GM19467 (cell line): Measurements from ENCODE around the gene ZNF273.
A peak's percentile ranks its signal among the peaks of the same experiment; 100 is the strongest.
"Not testable (repeated sequence)": the region's sequence is repeated elsewhere in the genome, so short reads cannot be mapped to it uniquely, and the experiment has no call there.

ENCODE experiments used
- ATAC-seq: cut with Tn5 transposase; IDR thresholded peaks from one replicate; pipeline ENCODE4 v1.9.1; 2021; ENCODE audit warnings: mild to moderate bottlenecking, moderate library complexity; ENCODE audit not compliant: unreplicated experiment

Gene ZNF273

DNA sequence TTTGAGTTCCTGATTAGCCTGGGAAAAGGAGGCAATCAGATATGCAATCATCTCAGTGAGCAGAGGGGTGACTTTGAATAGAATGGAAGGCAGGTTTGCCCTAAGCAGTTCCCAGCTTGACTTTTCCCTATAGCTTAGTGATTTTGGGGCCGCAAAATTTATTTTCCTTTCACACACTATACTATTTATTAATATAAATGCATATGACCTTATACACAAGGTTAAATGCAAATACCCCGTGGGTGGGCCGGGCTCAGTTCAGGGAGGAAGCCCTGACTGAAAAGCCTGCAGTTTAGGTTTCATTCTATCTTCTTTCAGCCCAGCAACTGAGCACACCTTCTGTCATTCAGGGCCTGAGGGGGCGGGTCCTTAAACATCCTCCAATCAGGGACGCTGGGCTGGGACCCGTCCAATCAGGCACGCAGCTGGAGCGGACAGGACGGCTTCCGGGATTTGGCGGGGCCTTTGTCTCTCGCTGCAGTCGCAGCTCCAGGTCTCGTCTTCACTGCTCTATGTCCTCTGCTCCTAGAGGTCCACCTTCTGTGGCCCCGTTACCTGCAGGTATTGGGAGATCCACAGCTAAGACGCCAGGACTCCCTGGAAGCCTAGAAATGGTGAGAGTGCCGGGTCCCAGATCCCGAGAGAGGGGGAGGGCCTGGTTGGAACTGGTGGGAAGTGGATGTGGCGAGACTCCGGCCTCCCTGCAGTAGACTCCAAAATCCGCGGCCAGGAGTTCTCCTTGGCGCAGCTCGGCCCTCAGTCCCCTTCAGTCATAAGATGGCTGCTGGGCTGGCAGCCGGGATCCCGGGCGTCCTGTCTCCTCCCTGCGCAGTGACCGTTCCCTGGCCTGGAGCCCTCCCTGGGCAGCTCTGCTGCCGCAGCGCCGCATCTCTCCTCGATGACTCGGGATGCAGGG, at the start of gene ZNF273:
TSS of gene ZNF273 (plus strand) at position 468 of the 916 bp plus-strand sequence. CDS start at position 513, 45 bp downstream.
- peak; percentile 100 for ATAC-seq

- ATAC-seq: no peak
Measured at GRCh38 chr7:64853679-64854078, 49.4 kb upstream of the ZNF273 start.

DNA sequence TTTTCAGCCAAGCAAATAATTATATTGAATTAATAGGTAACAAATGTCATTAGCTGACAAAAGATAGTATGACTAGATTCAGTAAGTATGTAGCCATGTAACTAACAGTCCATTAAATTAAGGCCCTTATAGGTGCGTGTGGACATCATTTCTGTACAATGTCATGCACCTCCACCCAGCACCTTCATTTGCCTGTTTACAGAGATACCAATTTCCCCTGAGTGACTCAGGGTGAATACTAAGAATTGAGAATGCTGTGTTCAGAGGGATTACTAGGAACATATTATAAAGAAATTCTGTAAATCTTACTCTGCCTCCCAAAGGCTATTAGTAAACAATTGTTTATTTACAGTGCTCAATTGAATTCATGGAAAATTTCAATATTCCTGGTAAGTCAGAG, 48.1 kb upstream of the ZNF273 start:
- ATAC-seq: no peak

- no peak for ATAC-seq
Measured at GRCh38 chr7:64863021-64863420, 40.1 kb upstream of the ZNF273 start.

DNA sequence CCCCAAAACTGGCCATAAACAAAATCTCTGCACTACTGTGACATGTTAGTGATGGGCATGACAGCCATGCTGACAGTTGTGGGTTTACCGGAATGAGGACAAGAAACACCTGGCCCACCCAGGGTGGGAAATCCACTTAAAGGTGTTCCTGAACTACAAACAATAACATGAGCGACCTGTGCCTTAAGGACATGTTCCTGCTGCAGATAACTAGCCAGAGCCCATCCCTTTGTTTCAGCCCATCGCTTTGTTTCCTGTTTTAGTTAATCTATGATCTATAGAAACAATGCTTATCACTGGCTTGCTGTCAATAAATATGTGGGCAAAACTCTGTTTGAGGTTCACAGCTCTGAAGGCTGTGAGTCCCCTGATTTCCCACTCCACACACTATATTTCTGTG, 39.5 kb upstream of the ZNF273 start:
- ATAC-seq: not testable (repeated sequence)

- no peak for ATAC-seq
Measured at GRCh38 chr7:64863969-64864368, 39.1 kb upstream of the ZNF273 start.

- no peak for ATAC-seq
Measured at GRCh38 chr7:64867863-64868440, 35.1 kb upstream of the ZNF273 start.

DNA sequence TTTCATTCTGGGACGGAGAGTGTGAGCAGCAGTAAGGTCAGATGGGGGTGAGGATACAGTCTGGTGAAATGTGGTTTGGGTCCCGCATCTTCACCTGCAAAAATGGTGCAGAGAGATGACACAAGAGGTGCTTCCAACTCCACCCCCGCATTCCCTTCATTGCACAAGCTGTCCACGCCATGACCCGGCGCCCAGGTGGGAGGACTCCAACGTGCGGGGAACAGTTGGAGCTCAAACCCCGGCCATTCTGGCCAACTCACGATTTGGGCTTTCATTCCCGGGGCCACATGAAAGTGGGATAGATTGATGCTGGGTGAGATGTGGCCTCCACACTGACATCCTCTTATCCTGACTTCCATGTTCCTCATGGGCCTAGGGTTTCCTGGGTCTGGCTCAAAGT, 34.6 kb upstream of the ZNF273 start:
- no peak for ATAC-seq

- ATAC-seq: no peak
Measured at GRCh38 chr7:64869121-64869725, 33.9 kb upstream of the ZNF273 start.

DNA sequence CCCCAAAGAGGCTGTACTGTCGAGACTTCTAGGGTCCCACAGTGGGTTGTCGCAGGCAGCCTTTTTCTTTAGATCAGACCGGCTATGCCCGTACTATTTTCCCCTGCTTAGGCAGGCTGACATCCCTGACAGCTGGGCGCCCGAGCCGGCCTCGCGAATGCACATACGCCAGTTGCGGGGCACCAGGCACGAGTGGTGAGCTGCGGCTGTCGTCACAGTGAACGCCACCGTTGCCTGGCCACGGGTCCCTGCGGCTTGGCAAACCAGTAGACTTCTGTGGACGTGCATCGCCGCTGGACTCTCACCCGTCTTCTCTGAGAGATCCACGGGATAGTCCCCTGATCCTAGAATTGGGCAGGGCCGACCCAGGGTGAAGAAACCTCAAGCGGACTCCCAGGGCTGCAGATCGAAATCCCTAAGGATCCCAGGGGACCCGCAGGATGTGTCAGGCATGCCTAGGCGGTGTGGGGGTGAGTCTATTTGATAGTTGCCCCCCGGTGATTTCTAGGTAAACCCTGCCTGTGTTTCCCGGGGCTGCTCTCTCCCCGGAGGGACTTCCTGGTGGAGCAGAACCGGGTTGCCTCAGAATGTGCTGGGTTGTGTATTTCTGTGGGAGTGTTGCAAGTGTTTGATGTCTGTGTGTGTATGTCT, 33.0 kb upstream of the ZNF273 start:
- ATAC-seq: no peak

DNA sequence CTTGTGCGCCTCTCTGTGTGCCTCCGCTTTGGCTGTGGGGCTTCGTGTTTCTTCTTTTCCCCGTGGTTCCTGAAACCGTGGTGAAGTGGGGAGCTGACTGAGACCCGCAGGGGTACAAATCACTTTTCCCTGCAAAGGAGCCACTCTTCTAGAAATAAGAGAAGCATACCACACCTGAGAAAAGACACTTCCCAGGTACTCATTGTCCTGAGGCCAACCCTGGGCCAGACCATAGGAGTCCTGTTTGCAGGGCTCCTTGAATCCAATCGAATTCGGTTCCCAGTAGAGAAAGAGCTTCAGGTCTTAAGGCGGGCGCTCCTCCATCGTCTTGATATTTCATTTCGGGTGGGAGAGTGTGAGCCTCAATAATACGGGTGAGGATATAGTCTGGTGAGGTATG, 32.4 kb upstream of the ZNF273 start:
- no peak for ATAC-seq

GRCh38 chr7:64871761-64872160, 31.3 kb upstream of the ZNF273 start:
- ATAC-seq: no peak

- ATAC-seq: no peak
Measured at GRCh38 chr7:64872351-64873154, 30.5 kb upstream of the ZNF273 start.

- ATAC-seq: no peak
Measured at GRCh38 chr7:64873155-64873500, 29.9 kb upstream of the ZNF273 start.

GRCh38 chr7:64873517-64873916, 29.6 kb upstream of the ZNF273 start:
- no peak for ATAC-seq

DNA sequence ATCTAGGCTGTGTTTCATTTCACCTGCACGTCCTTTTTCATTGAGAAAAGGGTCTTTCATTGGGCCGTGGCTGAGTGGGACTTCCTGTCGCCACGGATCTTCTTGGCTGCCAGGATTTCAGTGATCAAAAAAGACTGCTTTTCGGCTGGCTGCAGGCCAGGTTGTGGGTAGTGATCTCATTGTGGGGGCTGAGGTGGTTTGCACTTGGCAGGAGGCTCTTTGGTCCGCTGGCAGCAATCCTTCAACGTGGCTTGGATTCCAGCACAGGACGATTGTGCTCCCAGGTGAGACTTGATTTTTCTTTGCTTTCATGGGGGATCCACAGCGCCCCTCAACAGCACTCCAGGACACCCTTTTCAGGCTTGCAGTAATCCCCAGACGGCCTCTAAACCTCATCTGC, 29.0 kb upstream of the ZNF273 start:
- ATAC-seq: no peak

DNA sequence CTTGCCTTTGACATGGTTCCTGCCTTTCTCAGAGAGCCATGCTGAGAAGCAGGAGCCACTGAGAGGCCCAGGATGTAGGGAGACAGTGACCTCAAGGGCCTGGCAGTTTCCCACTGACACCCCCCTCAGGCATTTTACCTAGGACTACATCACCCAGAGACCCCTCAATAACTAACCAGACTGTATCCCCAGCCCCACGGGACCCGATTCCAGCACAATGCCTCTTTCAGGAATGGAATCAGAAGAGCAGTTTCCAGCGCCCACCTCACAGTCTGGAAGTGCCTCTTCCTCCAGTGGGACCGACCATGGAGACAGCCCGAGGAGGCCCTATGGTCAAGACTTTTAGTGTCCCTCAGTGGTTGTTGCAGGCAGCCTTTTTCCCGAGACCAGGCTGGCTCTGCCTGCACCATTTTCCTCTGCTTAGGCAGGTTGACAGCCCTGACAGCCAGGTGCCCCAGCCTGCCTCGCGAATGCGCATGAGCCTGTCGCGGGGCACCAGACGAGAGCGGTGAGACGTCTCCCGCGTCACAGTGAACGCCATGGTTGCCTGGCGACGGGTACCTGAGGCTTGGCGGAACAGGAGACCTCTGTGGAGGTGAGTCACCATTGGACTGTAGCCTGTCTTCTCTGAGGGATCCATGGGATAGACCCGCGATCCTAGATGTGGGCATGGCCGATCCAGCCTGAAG, 28.4 kb upstream of the ZNF273 start:
- no peak for ATAC-seq

DNA sequence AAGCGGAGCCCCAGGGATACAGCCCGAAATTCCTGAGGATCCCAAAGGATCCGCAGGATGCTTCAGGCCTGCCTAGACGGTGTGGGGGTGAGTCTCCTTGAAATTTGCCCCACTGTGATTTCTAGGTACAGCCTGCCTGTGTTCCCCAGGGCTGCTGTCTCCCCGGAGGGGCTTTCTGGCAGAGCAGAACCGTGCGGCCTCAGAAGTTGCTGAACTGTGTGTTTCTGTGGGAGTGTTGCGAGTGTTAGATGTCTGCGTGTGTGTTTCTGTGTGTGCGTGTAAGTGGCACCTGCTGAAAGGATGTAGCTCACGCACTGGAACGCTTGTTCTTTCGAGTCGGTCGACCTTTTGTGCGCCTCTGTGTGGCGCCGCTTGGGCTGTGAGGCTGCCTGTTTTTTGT, 27.8 kb upstream of the ZNF273 start:
- no peak for ATAC-seq

GRCh38 chr7:64875658-64876406, 27.2 kb upstream of the ZNF273 start:
- ATAC-seq: no peak
